Aorta (tissue), 5 donors: ENCODE data around the gene CFAP46. TPM values are rescaled to one million over a fixed set of nuclear protein-coding genes. Genes with fewer than 3 reads are reported as not detected.

ENCODE experiments used
- ATAC-seq: fragments of 200-7000 bp; cut with Tn5 transposase; one replicate; pipeline ENCODE4 v1.9.1; 2022; ENCODE audit warnings: moderate library complexity; ENCODE audit not compliant: low FRiP score
- DNase-seq, 2 donors: peaks; one replicate each; pipeline ENCODE4 v3.0.0-alpha.2; 2020
- H3K27ac ChIP-seq, 2 donors: one replicate each; pipeline ENCODE4 v1.5.1; 2013; ENCODE audit warnings: low read length in 2 of 2, mild to moderate bottlenecking in 2 of 2, moderate library complexity in 2 of 2, control low read depth in 1 of 2, inconsistent platforms in 1 of 2, low read depth in 1 of 2
- H3K27me3 ChIP-seq, 2 donors: one replicate each; pipeline ENCODE4 v1.6.1; 2013; ENCODE audit warnings: control low read depth in 1 of 2, low read length in 1 of 2, mild to moderate bottlenecking in 1 of 2, moderate library complexity in 1 of 2; ENCODE audit not compliant: insufficient read depth in 2 of 2, control insufficient read depth in 1 of 2
- H3K36me3 ChIP-seq, 2 donors: one replicate each; pipeline ENCODE4 v1.6.1; 2013; ENCODE audit warnings: control low read depth in 1 of 2, low read length in 1 of 2, mild to moderate bottlenecking in 1 of 2; ENCODE audit not compliant: insufficient read depth in 2 of 2, control insufficient read depth in 1 of 2
- H3K4me1 ChIP-seq, 2 donors: one replicate each; pipeline ENCODE4 v1.6.1; 2013; ENCODE audit warnings: low read length in 2 of 2, control low read depth in 1 of 2, mild to moderate bottlenecking in 1 of 2, moderate library complexity in 1 of 2; ENCODE audit not compliant: insufficient read depth in 2 of 2, control insufficient read depth in 1 of 2
- H3K4me3 ChIP-seq, 2 donors: one replicate each; pipeline ENCODE4 v1.5.1; 2013; ENCODE audit warnings: low read length in 2 of 2, control low read depth in 1 of 2, mild to moderate bottlenecking in 1 of 2
- H3K9me3 ChIP-seq: one replicate; pipeline ENCODE4 v1.6.1; 2013; ENCODE audit warnings: mild to moderate bottlenecking, low read length; ENCODE audit not compliant: control insufficient read depth
- WGBS, 2 donors: extraction: QIAGEN DNeasy Blood & Tissue Kit; methylation state at CpG; one replicate each; pipeline ENCODE4 v1.1.7; 2013; 5-methylcytosine and 5-hydroxymethylcytosine counted together
- intact Hi-C, 2 donors: fragments of 100-400 bp; cut with DNase I; formaldehyde crosslinking; loops; one replicate each; pipeline versions ENCODE4 v1.14.2 to v1.15.0; 2022
- polyA plus RNA-seq, 2 donors: library from polyadenylated mRNA; stranded (reverse); fragments of 200-250 nt; gene quantifications; one replicate each; pipeline ENCODE4 v1.2.3, GENCODE V29; 2013
- total RNA-seq, 2 donors: library from RNA; stranded (reverse); fragmentation: NEBNext Ultra II Directional; extraction: Animal tissue kit (Norgen Biotek cat#: 25700); gene quantifications; one replicate each; pipeline ENCODE4 v1.2.1, GENCODE V29; 2021
- donor health status: healthy with polysubstance abuse.
- donor health status: Bipolar disorder and iron deficiency.
- donor health status: DM: no; HTN: no; CAD: no.
- donor health status: DM: no; HTN: no; CAD: no.
- donor health status: DM: yes; HTN: yes; CAD: no.

Gene CFAP46
- total and polyA plus RNA-seq, 4 donors = 0.42 TPM; not detected in 3

DNA sequence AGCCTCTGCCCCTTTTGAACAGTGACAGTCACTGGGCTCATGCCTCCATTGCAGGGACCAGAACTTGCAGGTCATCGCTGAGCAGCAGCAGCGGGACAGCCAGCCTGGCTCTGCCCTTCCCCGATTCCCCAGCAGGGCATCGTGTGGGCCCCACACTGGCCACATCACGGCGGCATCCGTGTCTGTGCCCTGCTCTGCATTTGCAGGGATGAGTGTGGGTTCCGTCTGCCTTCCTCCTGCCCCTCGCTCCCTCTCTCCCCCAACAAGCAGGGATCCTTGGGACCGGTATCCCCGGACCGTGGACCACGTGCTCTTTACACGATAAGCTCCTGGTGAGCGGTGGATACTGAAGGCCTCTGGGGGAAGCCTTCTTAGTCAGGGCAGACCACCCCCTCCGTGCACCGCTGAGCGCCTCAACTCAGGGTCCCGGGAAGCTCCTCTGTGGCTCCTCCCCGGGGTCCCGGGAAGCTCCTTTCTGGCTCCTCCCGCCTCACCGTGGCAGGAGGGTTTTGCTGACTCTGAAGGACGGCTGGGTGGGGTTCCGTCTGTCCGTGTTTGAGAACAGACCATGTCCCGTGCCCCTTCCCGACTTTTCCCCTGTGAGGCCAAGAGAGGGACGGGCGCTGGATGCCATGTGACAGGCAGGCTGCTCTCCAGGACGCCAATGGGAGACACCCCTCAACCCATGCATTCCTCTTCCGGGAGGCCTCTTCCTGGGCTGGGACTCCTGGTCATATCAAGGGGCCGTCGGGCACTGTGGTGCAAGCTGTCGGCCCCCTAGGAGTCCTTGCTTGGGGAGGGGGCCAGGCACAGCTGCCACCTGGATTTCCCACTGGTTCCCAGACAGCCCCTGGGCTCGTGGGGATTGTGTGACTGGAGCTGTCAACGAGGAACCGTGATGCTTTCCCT lies 132.9 kb downstream of the CFAP46 start:
- Histone ChIP-seq H3K9me3 (no peaks in the 10 kb centered on the region), H3K4me3 (no peak overlapping the region), H3K27ac (no peak overlapping the region), H3K27me3 (no peaks in the 10 kb centered on the region), H3K36me3 (no peaks in the 10 kb centered on the region), H3K4me1 (no peaks in the 10 kb centered on the region)
- ATAC-seq (no peak), DNase-seq (peak; percentile 34 to 68)
- intact Hi-C loops = no loop called here
- WGBS, 2 donors = 79 to 81% methylated on average over 38 of the region's 38 CpGs

DNA sequence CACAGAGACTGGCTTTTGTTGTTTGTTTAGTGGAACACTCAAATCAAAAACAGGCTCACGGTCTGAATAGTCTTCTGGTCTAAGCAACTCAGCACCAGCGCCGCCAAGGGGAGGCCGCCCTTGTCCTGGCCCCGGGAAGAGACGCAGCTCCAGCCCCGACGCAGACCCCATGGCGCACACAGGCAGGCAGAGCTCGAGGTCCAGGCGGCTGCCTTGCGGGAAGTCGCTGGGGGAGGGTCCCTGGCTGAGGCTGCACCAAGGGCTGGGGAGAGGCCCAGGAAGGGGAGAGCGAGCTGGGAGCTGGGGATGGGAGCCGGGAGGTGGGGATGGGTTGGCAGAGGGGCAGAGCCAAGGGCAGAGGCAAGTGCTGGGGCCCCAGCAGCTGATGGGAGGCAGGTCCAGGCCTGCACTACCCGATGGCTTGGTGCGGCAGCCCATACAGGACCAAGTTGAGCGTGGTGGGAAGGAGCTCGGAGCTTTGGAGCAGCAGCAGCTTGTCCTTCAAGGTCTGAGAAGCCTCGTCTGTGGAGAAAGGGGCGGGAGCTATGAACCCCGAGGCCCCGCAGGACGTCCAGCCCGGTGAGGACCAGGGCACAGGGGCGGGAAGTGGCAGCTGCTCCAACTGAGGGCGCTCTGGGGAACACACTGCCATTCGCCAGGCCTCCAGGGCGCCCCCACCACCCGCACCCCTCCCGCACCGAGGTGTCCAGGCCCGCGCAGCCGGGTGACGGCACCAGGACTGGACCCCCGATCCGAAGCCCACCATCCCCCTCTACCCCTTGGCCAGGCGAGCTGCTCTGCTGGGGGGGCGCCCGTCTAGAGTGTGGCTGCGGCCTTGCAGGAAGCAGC lies 133.8 kb downstream of the CFAP46 start:
- no peaks in the 10 kb centered on the region for H3K27me3 ChIP-seq
- H3K36me3 ChIP-seq = no peaks in the 10 kb centered on the region
- no peaks in the 10 kb centered on the region for H3K4me1 ChIP-seq
- 52 to 55% methylated on average over 42 of the region's 42 CpGs for WGBS, 2 donors
- no peak overlapping the region for H3K27ac ChIP-seq
- no peaks in the 10 kb centered on the region for H3K9me3 ChIP-seq
- intact Hi-C loops = no loop called here
- no peak for ATAC-seq
- DNase-seq = peak; percentile 36 to 63
- H3K4me3 ChIP-seq = no peak overlapping the region

DNA sequence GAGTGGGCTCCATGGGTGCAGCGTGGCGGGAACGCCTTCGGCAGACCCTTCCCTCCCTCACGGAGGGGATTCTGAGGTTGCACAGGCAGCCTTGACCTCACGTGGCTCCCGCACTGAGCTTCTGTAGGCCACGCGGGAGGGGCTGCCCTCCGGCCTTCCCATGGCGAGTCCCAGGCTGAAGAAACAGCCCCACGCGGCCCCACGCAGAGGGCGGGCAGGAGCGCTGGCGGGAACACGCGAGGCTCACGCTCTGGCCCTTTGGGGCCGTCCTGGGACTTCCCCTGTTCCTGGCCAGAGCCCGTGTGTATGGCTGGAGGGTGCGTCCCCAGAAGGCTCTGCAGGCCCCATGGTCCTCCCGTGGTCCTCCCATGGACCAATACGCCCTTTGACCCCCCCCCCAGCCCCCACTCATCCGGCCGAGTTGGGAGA lies 134.7 kb downstream of the CFAP46 start:
- Histone ChIP-seq H3K4me1 (no peaks in the 10 kb centered on the region), H3K27ac (no peak overlapping the region), H3K4me3 (no peak overlapping the region), H3K27me3 (no peaks in the 10 kb centered on the region), H3K9me3 (no peaks in the 10 kb centered on the region), H3K36me3 (no peaks in the 10 kb centered on the region)
- intact Hi-C loops = no loop called here
- DNase-seq = peak; percentile 17 to 42
- WGBS, 2 donors = 90% methylated on average over 27 of the region's 27 CpGs
- no peak for ATAC-seq

DNA sequence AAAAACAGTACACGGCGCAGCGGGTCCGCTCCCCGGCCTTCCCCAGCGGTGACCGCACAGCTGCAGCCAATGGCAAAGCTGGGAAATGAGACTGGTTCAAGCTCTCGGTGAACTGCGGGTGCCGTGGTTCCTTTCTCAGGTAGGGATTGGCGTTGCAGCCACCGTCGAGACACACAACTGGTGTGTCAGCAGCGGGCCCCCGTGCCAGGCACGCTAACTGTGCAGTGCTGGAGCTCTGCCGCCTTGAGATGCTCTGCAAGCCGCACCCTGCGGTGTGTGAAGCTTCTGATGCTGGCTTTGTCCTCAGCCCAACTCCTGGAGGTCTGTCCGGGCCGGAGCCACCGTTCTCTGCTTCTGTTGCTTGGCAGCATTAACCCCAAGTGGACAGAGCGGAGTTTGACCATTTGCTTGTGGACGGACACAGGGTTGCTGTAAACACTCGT lies 135.8 kb downstream of the CFAP46 start:
- H3K4me3 ChIP-seq = no peak overlapping the region
- no peaks in the 10 kb centered on the region for H3K4me1 ChIP-seq
- 78% methylated on average over 25 of the region's 25 CpGs for WGBS, 2 donors
- DNase-seq (peak; percentile 39 to 51), ATAC-seq (no peak)
- H3K27ac ChIP-seq = no peak overlapping the region
- intact Hi-C loops = no loop called here
- H3K36me3 ChIP-seq = no peaks in the 10 kb centered on the region
- H3K27me3 ChIP-seq = no peaks in the 10 kb centered on the region
- no peaks in the 10 kb centered on the region for H3K9me3 ChIP-seq

DNA sequence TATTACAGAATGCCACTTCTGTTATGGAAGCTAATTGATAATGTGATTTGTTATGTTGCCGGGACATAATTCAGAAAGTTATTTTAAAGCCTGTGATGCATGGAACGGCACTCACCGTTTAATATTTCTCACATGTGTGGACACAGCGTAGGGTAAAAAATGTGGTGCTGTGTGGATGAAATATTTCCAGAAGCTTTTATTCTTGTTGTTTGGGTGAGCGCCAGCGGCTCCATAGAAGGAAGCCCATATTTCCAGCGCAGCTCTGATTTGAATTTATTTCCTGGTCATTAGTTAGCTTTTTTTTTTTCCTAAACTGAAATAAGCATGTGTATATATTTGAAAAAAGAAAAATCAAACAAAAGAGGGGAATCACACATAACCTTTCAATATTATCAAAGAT lies 136.3 kb downstream of the CFAP46 start:
- intact Hi-C loops = no loop called here
- H3K4me3 ChIP-seq = no peak overlapping the region
- no peaks in the 10 kb centered on the region for H3K36me3 ChIP-seq
- H3K27me3 ChIP-seq = no peaks in the 10 kb centered on the region
- DNase-seq (peak in 1 of 2 donors; percentile 15), ATAC-seq (no peak)
- H3K4me1 ChIP-seq = no peaks in the 10 kb centered on the region
- 12 to 24% methylated on average over 7 of the region's 7 CpGs for WGBS, 2 donors
- H3K27ac ChIP-seq = no peak overlapping the region
- H3K9me3 ChIP-seq = no peaks in the 10 kb centered on the region

DNA sequence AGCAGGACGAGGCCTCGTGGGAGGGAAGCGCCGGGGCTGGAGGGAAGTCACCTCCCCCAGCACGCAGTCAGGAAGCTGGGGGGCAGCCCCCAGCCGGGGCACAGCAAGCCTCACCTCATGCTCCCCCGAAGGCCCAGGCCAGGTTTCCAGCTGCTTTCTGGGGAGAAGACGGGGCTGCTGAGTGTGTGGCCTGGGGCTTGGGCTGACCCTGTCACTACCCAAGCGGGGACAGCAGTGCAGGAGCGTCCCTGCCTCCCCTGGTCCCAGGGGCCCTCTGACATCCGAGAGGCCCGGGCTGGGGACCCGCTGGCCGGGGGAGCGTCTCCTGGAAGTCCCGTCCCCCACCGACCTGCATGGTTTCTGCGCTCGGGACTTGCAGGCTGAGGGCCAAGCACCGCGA lies 136.8 kb downstream of the CFAP46 start:
- no peaks in the 10 kb centered on the region for H3K27me3 ChIP-seq
- no peak for ATAC-seq
- H3K9me3 ChIP-seq = no peaks in the 10 kb centered on the region
- WGBS, 2 donors = 40 to 43% methylated on average over 20 to 21 of the region's 21 CpGs
- no peak overlapping the region for H3K4me3 ChIP-seq
- H3K4me1 ChIP-seq = no peaks in the 10 kb centered on the region
- no peaks in the 10 kb centered on the region for H3K36me3 ChIP-seq
- H3K27ac ChIP-seq = no peak overlapping the region
- intact Hi-C loops = no loop called here
- DNase-seq = peak; percentile 24 to 63

DNA sequence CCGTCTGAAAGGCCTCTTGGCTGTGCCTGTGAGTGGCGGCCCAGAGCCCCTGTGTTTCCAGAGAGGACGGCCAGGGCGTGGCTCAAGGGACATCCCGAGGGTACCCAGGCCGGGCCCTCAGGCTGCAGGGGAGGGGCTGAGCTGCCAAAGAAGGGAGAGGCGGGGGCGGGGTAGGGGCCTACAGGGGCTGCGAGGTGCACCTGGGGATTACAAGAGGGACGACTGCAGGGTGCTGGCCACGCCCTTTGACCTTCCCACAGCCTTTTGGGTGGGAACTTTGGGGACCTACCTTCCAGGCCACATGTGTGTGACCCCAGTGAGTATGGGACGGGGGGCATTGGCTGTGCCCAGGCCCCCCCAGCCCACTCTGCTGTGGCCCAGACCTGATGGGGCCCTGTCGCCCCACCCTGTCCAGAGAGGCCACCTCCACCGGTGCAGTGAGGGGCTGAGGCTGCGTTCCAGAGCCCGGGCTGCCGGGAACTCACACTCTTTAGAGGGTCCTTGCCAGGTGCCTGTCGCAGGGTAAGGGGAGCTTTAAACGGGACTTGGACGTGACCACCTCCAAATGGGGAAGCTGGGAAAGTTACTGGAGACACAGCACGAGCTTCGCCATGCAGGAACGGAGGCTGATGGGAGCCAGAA lies 137.5 kb downstream of the CFAP46 start:
- Histone ChIP-seq H3K9me3 (no peaks in the 10 kb centered on the region), H3K27ac (no peak overlapping the region), H3K4me3 (no peak overlapping the region), H3K4me1 (no peaks in the 10 kb centered on the region), H3K36me3 (no peaks in the 10 kb centered on the region), H3K27me3 (no peaks in the 10 kb centered on the region)
- ATAC-seq (no peak), DNase-seq (peak in 1 of 2 donors; percentile 38)
- WGBS, 2 donors = 66 to 70% methylated on average over 23 of the region's 23 CpGs
- intact Hi-C loops = no loop called here

DNA sequence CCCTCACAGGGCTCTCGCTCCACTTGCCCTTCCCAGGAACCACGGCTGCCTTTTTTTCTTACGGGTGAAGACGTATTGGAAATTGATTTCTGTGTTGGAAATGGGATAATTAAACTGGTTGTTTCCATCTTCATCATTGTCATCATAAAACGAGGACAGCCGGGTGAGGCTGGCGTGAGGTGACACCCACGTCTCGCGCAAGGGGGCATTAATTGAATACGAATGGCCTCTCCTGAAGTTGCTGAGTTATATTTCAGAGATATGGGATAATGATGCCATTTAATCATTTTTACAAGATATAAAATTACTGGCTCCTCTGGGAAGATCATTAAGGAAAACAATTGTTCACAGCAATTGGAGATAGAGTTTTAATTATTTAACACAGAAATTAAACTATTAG lies 138.1 kb downstream of the CFAP46 start:
- H3K27ac ChIP-seq = no peak overlapping the region
- ATAC-seq = no peak
- H3K9me3 ChIP-seq = no peaks in the 10 kb centered on the region
- intact Hi-C loops = no loop called here
- DNase-seq = no peak
- WGBS, 2 donors = 90 to 93% methylated on average over 11 of the region's 11 CpGs
- no peaks in the 10 kb centered on the region for H3K27me3 ChIP-seq
- no peaks in the 10 kb centered on the region for H3K36me3 ChIP-seq
- no peak overlapping the region for H3K4me3 ChIP-seq
- H3K4me1 ChIP-seq = no peaks in the 10 kb centered on the region
